Common myeloid progenitor, CD34-positive (primary cell): Measurements from ENCODE around the gene HHIPL2. TPM values are rescaled to one million over a fixed set of nuclear protein-coding genes. Genes with fewer than 3 reads are reported as not detected.

Experiments
- CTCF ChIA-PET: fragments of 350-600 bp; sonication (Branson Sonifier 250); formaldehyde crosslinking; loops from one replicate; lab custom pipeline; 2021; ENCODE audit warnings: antibody characterized with exemption; lab: Charles Lee
- POLR2A ChIA-PET: fragments of 350-600 bp; sonication (Branson Sonifier 250); formaldehyde crosslinking; loops from one replicate; lab custom pipeline; 2021; ENCODE audit warnings: antibody characterized with exemption; lab: Charles Lee
- DNase-seq, 3 donors: peaks; one replicate each; pipeline versions ENCODE4 v3.0.0 to v3.0.0-alpha.2; 2013
- H3K27ac ChIP-seq, 2 experiments: 1 replicate in 1 of 2; 2 replicates in 1 of 2; pipeline ENCODE4 v1.7.0; 2013; ENCODE audit warnings: inconsistent platforms in 2 of 2, low read length in 2 of 2, mild to moderate bottlenecking in 2 of 2, low read depth in 1 of 2, moderate library complexity in 1 of 2; ENCODE audit not compliant: severe bottlenecking in 2 of 2, insufficient read depth in 1 of 2, poor library complexity in 1 of 2
- H3K27me3 ChIP-seq, 5 experiments: replicated peaks in 2 of 5; 1 replicate in 3 of 5; 2 replicates in 2 of 5; pipeline versions ENCODE4 v1.6.1 to v1.7.0; 2013; ENCODE audit warnings: low read length in 4 of 5, mild to moderate bottlenecking in 2 of 5, moderate library complexity in 2 of 5, inconsistent platforms in 1 of 5; ENCODE audit not compliant: insufficient read depth in 5 of 5, control insufficient read depth in 4 of 5
- H3K36me3 ChIP-seq, 4 experiments: 1 replicate in 2 of 4; 2 replicates in 2 of 4; pipeline versions ENCODE4 v1.6.1 to v1.7.0; 2013; ENCODE audit warnings: low read length in 3 of 4, control low read depth in 1 of 4, mild to moderate bottlenecking in 1 of 4; ENCODE audit not compliant: control insufficient read depth in 4 of 4, insufficient read depth in 4 of 4
- H3K4me1 ChIP-seq, 4 experiments: 1 replicate in 3 of 4; 2 replicates in 1 of 4; pipeline versions ENCODE4 v1.6.1 to v1.7.1; 2013; ENCODE audit warnings: low read length in 3 of 4, mild to moderate bottlenecking in 3 of 4, control low read depth in 1 of 4, inconsistent platforms in 1 of 4, moderate library complexity in 1 of 4; ENCODE audit not compliant: control insufficient read depth in 4 of 4, insufficient read depth in 4 of 4; ENCODE audit errors: control extremely low read depth in 1 of 4
- H3K4me3 ChIP-seq, 7 experiments: 1 replicate in 4 of 7; 2 replicates in 3 of 7; pipeline versions ENCODE4 v1.5.1 to v1.7.0; 2013; ENCODE audit warnings: mild to moderate bottlenecking in 7 of 7, low read length in 6 of 7, moderate library complexity in 6 of 7, inconsistent platforms in 2 of 7, low read depth in 2 of 7, control low read depth in 1 of 7; ENCODE audit not compliant: insufficient read depth in 4 of 7, control insufficient read depth in 1 of 7; ENCODE audit errors: extremely low read depth in 1 of 7
- H3K9me3 ChIP-seq, 5 experiments: 1 replicate in 4 of 5; 2 replicates in 1 of 5; pipeline versions ENCODE4 v1.6.1 to v1.7.1; 2013; ENCODE audit warnings: low read length in 4 of 5, mild to moderate bottlenecking in 2 of 5, inconsistent platforms in 1 of 5, low read depth in 1 of 5, moderate library complexity in 1 of 5; ENCODE audit not compliant: control insufficient read depth in 4 of 5, insufficient read depth in 2 of 5; ENCODE audit errors: control extremely low read depth in 1 of 5
- WGBS: methylation state at CpG from one replicate; pipeline ENCODE4 v1.1.5; 2013; ENCODE audit not compliant: insufficient coverage; 5-methylcytosine and 5-hydroxymethylcytosine counted together
- polyA plus RNA-seq: library from polyadenylated mRNA; unstranded; fragments of 120-200 nt; gene quantifications from one replicate; pipeline ENCODE4 v1.2.1, GENCODE V29; 2013

The HHIPL2 gene
- polyA plus RNA-seq = 0.16 TPM

GRCh38 chr1:222547944-222548671 lies at the start of gene HHIPL2:
Gene HHIPL2 (minus strand): TSS chr1:222548104. CDS start chr1:222548044, 60 bp downstream.
- DNase-seq = no peak
- 77% methylated on average over 6 of the region's 8 CpGs for WGBS
- Histone ChIP-seq H3K36me3 (no peaks in the 10 kb centered on the region), H3K9me3 (no peaks in the 10 kb centered on the region), H3K4me1 (peaks cover 0 to 7% (median 0%) of the 10 kb centered on the region in 4 experiments), H3K27ac (no peak within 1 kb of the TSS), H3K27me3 (peaks cover 0 to 33% (median 4%) of the 10 kb centered on the region in 5 experiments), H3K4me3 (no peak within 1 kb of the TSS)
- ChIA-PET POLR2A (no interaction called here), CTCF (no interaction called here)

GRCh38 chr1:222596696-222597095 lies 48.8 kb upstream of the HHIPL2 start:
- POLR2A ChIA-PET = no interaction called here
- DNase-seq = no peak

GRCh38 chr1:222594789-222595188 lies 46.9 kb upstream of the HHIPL2 start:
- WGBS = no CpG with 5 or more reads among the region's 3 CpGs
- ChIA-PET POLR2A (no interaction called here), CTCF (no interaction called here)
- no peaks in the 10 kb centered on the region for H3K36me3 ChIP-seq
- peaks cover 6 to 8% (median 8%) of the 10 kb centered on the region in 4 experiments for H3K4me1 ChIP-seq
- no peak for DNase-seq
- no peak overlapping the region for H3K27ac ChIP-seq
- H3K27me3 ChIP-seq = no peaks in the 10 kb centered on the region
- H3K4me3 ChIP-seq = no peak overlapping the region
- peaks cover 0 to 4% (median 0%) of the 10 kb centered on the region in 5 experiments for H3K9me3 ChIP-seq

More at GRCh38 chr1:222596696-222597095, 48.8 kb upstream of the HHIPL2 start:
- 94% methylated on average over 3 of the region's 4 CpGs for WGBS
- Histone ChIP-seq H3K27ac (no peak overlapping the region), H3K36me3 (no peaks in the 10 kb centered on the region), H3K9me3 (peaks cover 0 to 4% (median 0%) of the 10 kb centered on the region in 5 experiments), H3K27me3 (no peaks in the 10 kb centered on the region), H3K4me1 (no peaks in the 10 kb centered on the region), H3K4me3 (no peak overlapping the region)
- CTCF ChIA-PET = interaction anchor here (1.6 kb wide), 1 partner anchor 10 kb away, joined by 3 read pairs; no protein-coding TSS in a partner anchor

- Histone ChIP-seq H3K9me3 (peaks cover 0 to 4% (median 0%) of the 10 kb centered on the region in 5 experiments), H3K27me3 (no peaks in the 10 kb centered on the region), H3K4me1 (peaks cover 11 to 17% (median 13%) of the 10 kb centered on the region in 4 experiments), H3K27ac (no peak overlapping the region), H3K4me3 (no peak overlapping the region), H3K36me3 (peaks cover 0 to 3% (median 2%) of the 10 kb centered on the region in 4 experiments)
- no peak for DNase-seq
- 89% methylated on average over 3 of the region's 3 CpGs for WGBS
- POLR2A ChIA-PET = interaction anchor here (0.5 kb wide), 1 partner anchor 142 kb away, joined by 3 read pairs; no protein-coding TSS in a partner anchor
- CTCF ChIA-PET = interaction anchor here (0.6 kb wide), 1 partner anchor 42 kb away, joined by 3 read pairs; no protein-coding TSS in a partner anchor
Measured at GRCh38 chr1:222592171-222592570, 44.3 kb upstream of the HHIPL2 start.

- peak within 1 kb of the TSS; percentile 67 to 86 for H3K27ac ChIP-seq
- CTCF ChIA-PET = interaction anchor here (1.0 to 1.1 kb wide), 2 partner anchors 20 to 30 kb away, joined by 3 to 5 read pairs; no protein-coding TSS in a partner anchor
- H3K27me3 ChIP-seq = no peaks in the 10 kb centered on the region
- peak within 1 kb of the TSS; percentile 49 to 97 (median 90) for H3K4me3 ChIP-seq
- no peaks in the 10 kb centered on the region for H3K9me3 ChIP-seq
- under 1% methylated on average over 30 of the region's 41 CpGs for WGBS
- H3K4me1 ChIP-seq = peaks cover 11 to 17% (median 13%) of the 10 kb centered on the region in 4 experiments
- peak; percentile 77 to 93 (median 86) for DNase-seq
- POLR2A ChIA-PET = no interaction called here
- H3K36me3 ChIP-seq = peaks cover 3 to 13% (median 6%) of the 10 kb centered on the region in 4 experiments
Measured at GRCh38 chr1:222589462-222590302, 41.8 kb upstream of the HHIPL2 start, which contains the start of gene TAF1A. Gene TAF1A (minus strand): TSS chr1:222589933.

- H3K4me1 ChIP-seq = peaks cover 11 to 17% (median 13%) of the 10 kb centered on the region in 4 experiments
- DNase-seq = no peak
- no peak overlapping the region for H3K4me3 ChIP-seq
- no peak overlapping the region for H3K27ac ChIP-seq
- H3K36me3 ChIP-seq = peaks cover 3 to 20% (median 8%) of the 10 kb centered on the region in 4 experiments
- WGBS = 80% methylated on average over 1 of the region's 1 CpG
- CTCF ChIA-PET = no interaction called here
- no peaks in the 10 kb centered on the region for H3K9me3 ChIP-seq
- H3K27me3 ChIP-seq = no peaks in the 10 kb centered on the region
- POLR2A ChIA-PET = no interaction called here
Measured at GRCh38 chr1:222588135-222588534, 40.2 kb upstream of the HHIPL2 start.
